ENCODE measurements around the gene TLCD3B. TPM values are rescaled to one million over a fixed set of nuclear protein-coding genes. Genes with fewer than 3 reads are reported as not detected.

TLCD3B gene
- total and polyA plus RNA-seq, 9 of the 15 experiments (the other 6 are each of a cell fraction or from before 2014, with no cell fraction given), result 0.10 to 0.52 (median 0.23) TPM; not detected in 4

- TF ChIP-seq MIER1 (IDR thresholded peaks at IDR 0.05; ENCODE audit: low read depth) (no peak), ZBTB11 (CRISPR knock-in tag; IDR thresholded peaks at IDR 0.05) (peak; percentile 71 to 93 (median 79); a peak in 5 of 6 replicates), SREBF2 (CRISPR knock-in tag; IDR thresholded peaks at IDR 0.05) (no peak), ZNF695 (CRISPR knock-in tag; IDR thresholded peaks at IDR 0.05) (no peak), CCAR2 (IDR thresholded peaks at IDR 0.05; ENCODE audit: low read depth, low read length) (no peak)
These were observed 44.6 kb upstream of the TLCD3B start, which contains the start of gene PPP4C (continued) for GRCh38 chr16:30075503-30076275.

GRCh38 chr16:30070490-30070889, 39.4 kb upstream of the TLCD3B start:
- H3K36me3 ChIP-seq (ENCODE audit: control insufficient read depth, insufficient read depth, low read length), result peaks cover 64% of the 10 kb centered on the region
- no peak for TF ChIP-seq ZNF644 (tag; IDR thresholded peaks at IDR 0.05; ENCODE audit: low read depth)
- TF ChIP-seq ZNF507 (tag; conservative IDR thresholded peaks at IDR 0.05), result no peak
- TF ChIP-seq CREB3L1 (IDR thresholded peaks at IDR 0.05; ENCODE audit: borderline replicate concordance, low read depth), result no peak
- TF ChIP-seq ZFP36 (IDR thresholded peaks at IDR 0.05; ENCODE audit: low read depth, low read length, partially characterized antibody), result no peak
- TF ChIP-seq CCNT2 (IDR thresholded peaks at IDR 0.05; ENCODE audit: borderline replicate concordance, extremely low read depth, insufficient read length, low read depth, low read length), result peak; percentile 9
- TF ChIP-seq POLR2A (conservative IDR thresholded peaks at IDR 0.05), result 0 out of 2 replicates have a peak, but pooled peaks have one; percentile 18
- TF ChIP-seq SMAD3 (CRISPR knock-in tag; conservative IDR thresholded peaks at IDR 0.05), result no peak
- TF ChIP-seq MITF (IDR thresholded peaks at IDR 0.05), result no peak
- TF ChIP-seq ELF4 (CRISPR knock-in tag; IDR thresholded peaks at IDR 0.05), result no peak

More at GRCh38 chr16:30070490-30070889, 39.4 kb upstream of the TLCD3B start:
- no peak overlapping the region for H2AFZ ChIP-seq (ENCODE audit: low read depth, low read length)
- peak overlapping the region; percentile 32; the same call in 1 of the 2 replicates for H3K4me3 ChIP-seq
- FAIRE-seq, result no peak
- H3K9me1 ChIP-seq (ENCODE audit: control insufficient read depth, insufficient read depth, low read length), result peaks cover 17% of the 10 kb centered on the region
- ChIA-PET POLR2A (interaction anchor here (1.9 kb wide), 1 partner anchor 21 kb away, joined by 9 read pairs; the partner anchor contains the start of gene TBX6), CTCF (ENCODE audit: low intra/inter-chr PET ratio) (no interaction called here)
- no peak for ATAC-seq
- peak overlapping the region; percentile 86 to 93; a peak in 2 of 4 replicates for H3K9ac ChIP-seq (ENCODE audit: insufficient read depth in 1 of 2, low read depth in 2 of 2, low read length in 2 of 2)
- no peaks in the 10 kb centered on the region for H3K9me3 ChIP-seq (replicated peaks; ENCODE audit: control insufficient read depth, insufficient read depth, low read depth, low read length)
- BruUV-seq (replicated peaks), result no TSS peak
- H3K4me1 ChIP-seq (replicated peaks in 1 of 2; ENCODE audit: control insufficient read depth in 2 of 2, insufficient read depth in 2 of 2, low read length in 2 of 2), result peaks cover 42 to 49% of the 10 kb centered on the region in 2 experiments
- no peaks in the 10 kb centered on the region for H3K27me3 ChIP-seq (ENCODE audit: control insufficient read depth in 2 of 2, insufficient read depth in 2 of 2, low read length in 2 of 2)
- peaks cover 51% of the 10 kb centered on the region for H4K20me1 ChIP-seq (replicated peaks; ENCODE audit: control insufficient read depth, insufficient read depth, low read length)
- in situ Hi-C loops (cut with MboI), result no loop called here
- intact Hi-C loops (cut with micrococcal nuclease), result no loop called here
- peaks cover 58% of the 10 kb centered on the region for H3K79me2 ChIP-seq (ENCODE audit: control insufficient read depth, insufficient read depth, low read length)
- H3K27ac ChIP-seq (ENCODE audit: extremely low read depth, low read depth, low read length), result peak overlapping the region; percentile 42; the same call in 2 of the 3 replicates
- H3K4me2 ChIP-seq (ENCODE audit: insufficient read depth, low read length), result peak overlapping the region; percentile 79; the same call in 1 of the 2 replicates
- no peak for DNase-seq (ENCODE audit: extremely low read depth in 1 of 4, low spot score in 3 of 4)

Measured in K562 (cell line).